Suprapubic skin (tissue), 3 donors: ENCODE results near the gene SMYD4.

Experiments used
- CTCF ChIP-seq, 2 donors: fragments of 200-600 bp in 1 of 2; fragments of 450-650 bp in 1 of 2; sonication (generic) in 1 of 2; IDR thresholded peaks; one replicate each; pipeline ENCODE4 v1.5.1; 2016 to 2019; ENCODE audit warnings: antibody characterized with exemption in 2 of 2, mild to moderate bottlenecking in 1 of 2, moderate library complexity in 1 of 2
- POLR2AphosphoS5 ChIP-seq, 3 donors: sonication (generic); formaldehyde crosslinking; IDR thresholded peaks; one replicate each; pipeline ENCODE4 v1.6.1; 2017; ENCODE audit warnings: antibody characterized with exemption in 3 of 3

GRCh38 chr17:1744551-1745512 lies 84.9 kb downstream of the SMYD4 start:
- no peak for TF ChIP-seq POLR2AphosphoS5 (IDR thresholded peaks at IDR 0.05)
- TF ChIP-seq CTCF (IDR thresholded peaks at IDR 0.05), result no peak
